Subcutaneous adipose tissue (tissue), 4 donors: ENCODE measurements around the gene PLA1A. TPM values are rescaled to one million over a fixed set of nuclear protein-coding genes. Genes with fewer than 3 reads are reported as not detected.

Source experiments
- total RNA-seq, 4 donors: library from RNA; depleted of rRNA; stranded (reverse); fragments of >200 nt; gene quantifications; one replicate each; pipeline ENCODE4 v1.1.0, GENCODE V29; 2016
- TF ChIP-seq, protein P1 (sequence below): fragments of 450-650 bp; IDR thresholded peaks from one replicate; pipeline ENCODE4 v1.5.1; 2016; ENCODE audit warnings: low read depth, mild to moderate bottlenecking, control low read depth, antibody characterized with exemption, moderate library complexity

PLA1A gene
- total RNA-seq, 4 donors from 2014 or later, result 1.4 to 8.9 (median 2.4) TPM

DNA sequence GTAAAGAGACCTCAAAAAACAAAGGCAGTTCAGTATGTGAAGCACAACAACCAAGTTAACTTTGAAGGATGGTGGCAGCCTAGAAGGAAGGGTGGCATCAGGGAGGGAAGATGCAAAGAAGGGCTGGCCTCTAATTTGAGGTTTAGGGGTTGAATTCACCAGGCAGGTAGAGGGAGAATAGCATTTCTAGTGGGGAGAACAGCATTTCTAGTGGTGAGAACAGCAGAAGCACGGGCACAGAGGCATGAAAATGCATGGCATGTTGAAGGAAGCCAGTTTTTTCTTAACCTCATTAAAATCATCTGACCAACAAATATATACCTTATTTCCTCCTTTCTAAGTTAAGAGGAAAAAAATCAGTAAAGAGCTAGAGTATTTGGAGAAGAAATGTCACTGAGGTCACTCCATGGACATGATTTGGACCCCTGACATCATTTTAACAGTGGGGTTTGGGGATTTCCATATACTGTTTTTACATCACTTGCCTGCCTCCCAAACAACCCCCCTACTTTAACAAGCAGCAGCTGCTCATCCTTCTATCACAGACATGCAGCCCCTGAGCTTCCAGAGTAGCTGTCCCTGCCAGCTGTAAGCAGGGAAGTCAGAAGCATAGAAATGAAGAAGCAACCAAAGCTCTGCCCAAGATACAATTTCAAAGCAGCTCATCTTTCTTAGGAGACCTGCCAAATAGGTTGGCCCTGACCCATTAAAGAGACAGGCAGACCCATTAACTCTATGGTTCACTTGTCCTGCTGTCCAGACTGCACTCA lies 65.1 kb downstream of the PLA1A start:
- TF ChIP-seq, protein P1, sequence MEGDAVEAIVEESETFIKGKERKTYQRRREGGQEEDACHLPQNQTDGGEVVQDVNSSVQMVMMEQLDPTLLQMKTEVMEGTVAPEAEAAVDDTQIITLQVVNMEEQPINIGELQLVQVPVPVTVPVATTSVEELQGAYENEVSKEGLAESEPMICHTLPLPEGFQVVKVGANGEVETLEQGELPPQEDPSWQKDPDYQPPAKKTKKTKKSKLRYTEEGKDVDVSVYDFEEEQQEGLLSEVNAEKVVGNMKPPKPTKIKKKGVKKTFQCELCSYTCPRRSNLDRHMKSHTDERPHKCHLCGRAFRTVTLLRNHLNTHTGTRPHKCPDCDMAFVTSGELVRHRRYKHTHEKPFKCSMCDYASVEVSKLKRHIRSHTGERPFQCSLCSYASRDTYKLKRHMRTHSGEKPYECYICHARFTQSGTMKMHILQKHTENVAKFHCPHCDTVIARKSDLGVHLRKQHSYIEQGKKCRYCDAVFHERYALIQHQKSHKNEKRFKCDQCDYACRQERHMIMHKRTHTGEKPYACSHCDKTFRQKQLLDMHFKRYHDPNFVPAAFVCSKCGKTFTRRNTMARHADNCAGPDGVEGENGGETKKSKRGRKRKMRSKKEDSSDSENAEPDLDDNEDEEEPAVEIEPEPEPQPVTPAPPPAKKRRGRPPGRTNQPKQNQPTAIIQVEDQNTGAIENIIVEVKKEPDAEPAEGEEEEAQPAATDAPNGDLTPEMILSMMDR, result no peak

DNA sequence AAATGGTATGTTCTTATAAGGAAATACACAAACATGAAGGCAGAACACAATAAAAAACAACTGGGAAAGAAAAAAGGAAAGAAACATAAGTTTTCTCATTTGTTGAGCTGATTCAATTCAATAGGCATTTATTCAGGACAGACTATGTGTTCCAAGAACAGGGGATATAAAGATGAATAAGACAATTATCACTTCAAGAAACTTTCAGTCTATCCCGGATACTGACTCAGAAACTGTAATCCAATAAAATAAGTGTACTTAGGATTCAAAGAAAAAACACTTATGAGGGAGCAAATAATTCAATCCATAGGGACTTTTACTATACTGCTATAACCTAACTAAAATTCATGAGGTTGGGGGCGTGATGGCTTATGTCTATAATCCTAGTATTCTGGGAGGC lies 66.2 kb downstream of the PLA1A start:
- TF ChIP-seq, protein P1, result no peak

DNA sequence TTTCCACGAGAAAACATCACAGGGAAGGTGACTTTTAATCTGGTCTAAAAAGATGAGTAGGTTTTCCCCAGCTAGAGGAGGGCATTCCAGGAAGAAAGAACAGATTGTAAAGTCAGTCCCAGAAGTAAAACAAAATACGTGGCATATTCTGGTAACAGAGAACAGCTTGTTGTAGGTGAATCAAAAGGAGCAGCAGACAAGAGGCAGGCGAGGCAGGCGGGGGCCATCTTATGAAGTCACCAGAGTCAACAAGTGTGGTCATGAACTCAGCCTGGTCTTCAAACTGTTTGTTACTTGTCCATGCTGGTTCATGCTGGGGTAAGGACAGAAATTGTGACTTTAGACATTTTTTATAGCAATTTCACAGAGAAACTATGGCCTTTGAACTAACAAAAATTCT lies 66.7 kb downstream of the PLA1A start:
- TF ChIP-seq, protein P1, result no peak

DNA sequence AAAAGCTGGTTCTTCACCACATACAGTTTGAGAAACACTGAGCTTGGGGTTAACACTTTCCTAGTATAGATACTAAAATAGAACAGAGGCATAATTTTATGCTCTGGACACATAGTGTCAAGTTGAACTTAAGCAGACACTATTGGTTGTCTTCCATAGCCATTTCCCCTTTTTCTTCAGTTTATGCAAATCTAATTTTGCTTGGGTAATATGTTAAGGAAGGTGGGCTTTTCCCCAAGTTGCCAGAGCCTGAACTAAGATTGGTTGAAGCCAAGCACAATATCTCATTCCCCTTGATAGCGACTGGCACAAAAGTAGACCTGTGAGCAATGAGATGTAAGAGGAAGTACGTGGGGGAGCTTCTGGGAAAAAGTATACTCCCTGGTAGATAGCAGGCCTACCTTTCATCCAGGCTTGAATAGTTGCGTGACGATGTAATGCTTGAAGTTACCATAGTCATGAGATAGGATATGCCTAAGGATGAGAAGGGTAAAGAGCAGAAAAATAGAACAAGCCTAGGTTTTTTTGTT lies 67.2 kb downstream of the PLA1A start:
- TF ChIP-seq, protein P1, result no peak

DNA sequence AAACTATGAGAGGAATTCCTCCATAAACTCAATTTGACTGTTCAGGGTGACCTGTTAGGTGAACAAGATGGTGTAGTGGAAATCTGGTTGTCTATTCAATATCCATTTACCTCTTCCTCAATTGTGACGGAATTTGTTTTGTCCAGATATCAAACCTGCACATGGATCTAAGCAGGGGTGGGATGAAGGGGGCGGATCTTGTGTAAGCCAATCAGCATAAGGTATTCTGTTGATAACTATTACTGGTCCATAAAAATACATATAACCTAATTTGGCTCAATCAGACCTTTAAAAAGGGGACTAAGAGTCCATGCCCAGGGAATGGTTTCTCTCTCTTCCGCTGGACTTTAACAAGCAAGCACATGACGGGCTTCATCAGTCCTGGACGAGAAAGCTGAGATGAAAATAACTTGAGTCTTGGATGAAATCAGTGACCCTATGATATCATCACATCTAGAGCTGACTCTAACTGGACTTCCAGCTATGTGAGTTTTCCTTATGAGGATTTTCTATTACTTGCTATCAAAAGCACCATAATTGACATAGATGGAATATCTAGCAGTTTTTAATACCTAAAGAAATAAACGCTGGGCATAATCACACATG lies 68.4 kb downstream of the PLA1A start:
- TF ChIP-seq, protein P1, result no peak

DNA sequence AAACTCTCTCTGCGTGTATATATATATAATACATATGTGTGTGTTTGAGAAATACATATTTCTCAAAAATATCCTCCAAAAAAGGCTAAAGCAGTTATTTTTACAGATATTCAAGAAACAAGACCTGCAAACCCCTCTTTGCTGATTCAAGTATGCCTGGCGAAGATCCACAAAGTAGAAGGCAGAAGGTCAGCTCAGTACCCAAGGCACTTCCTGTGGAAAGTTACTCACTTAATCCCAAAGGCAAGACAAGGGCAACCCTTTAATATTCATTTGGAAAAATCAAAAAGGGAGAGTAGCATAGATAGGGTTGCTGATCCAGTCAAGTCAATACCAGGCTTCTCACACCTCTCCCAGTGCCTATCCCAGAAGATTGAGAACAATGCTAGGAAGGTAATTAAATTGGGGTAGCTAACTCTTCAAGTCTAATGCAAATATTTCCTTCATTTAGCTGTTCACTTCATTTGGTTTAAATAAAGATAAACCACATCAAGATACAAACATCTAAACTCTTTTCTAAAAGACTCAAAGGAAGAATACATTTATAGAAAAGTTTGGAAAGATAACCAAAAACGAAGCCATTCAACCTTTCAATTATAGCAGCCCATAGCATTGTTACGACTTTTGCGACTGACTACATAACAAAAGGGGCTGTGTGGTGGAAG lies 72.4 kb downstream of the PLA1A start:
- TF ChIP-seq, protein P1, result no peak

DNA sequence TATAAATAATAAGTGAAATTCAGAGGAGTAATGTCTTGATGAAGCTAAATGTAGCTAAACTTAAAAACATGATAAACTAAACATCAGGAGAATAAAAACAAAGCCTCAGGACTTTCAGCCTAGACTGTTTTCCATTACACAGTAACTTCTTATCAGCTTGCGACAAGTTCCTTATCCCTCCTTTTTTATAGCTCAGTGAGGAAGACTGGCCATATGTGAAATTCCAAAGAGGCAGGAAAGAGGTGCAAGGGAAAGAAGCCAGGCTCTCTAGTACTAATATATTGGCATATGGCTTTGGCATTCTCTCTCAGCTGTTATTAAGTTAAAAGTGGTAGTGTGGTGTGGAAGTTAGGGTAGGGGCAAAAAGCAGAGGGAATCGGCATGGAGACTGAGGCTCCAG lies 75.1 kb downstream of the PLA1A start:
- TF ChIP-seq, protein P1, result no peak
